K562 (cell line): Measurements from ENCODE around the gene PEX10.

Experiments
- CTBP1 ChIP-seq: fragments of 450-650 bp; IDR thresholded peaks from 2 replicates; pipeline ENCODE4 v1.6.1; 2016; ENCODE audit warnings: borderline replicate concordance
- HNRNPUL1 ChIP-seq: fragments of 200-400 bp; formaldehyde crosslinking; IDR thresholded peaks from 2 replicates; pipeline ENCODE4 v1.6.1; 2017; ENCODE audit warnings: low read length
- LARP7 ChIP-seq: fragments of 450-650 bp; IDR thresholded peaks from 2 replicates; pipeline ENCODE4 v1.6.1; 2016
- RERE ChIP-seq: sonication (generic); formaldehyde crosslinking; IDR thresholded peaks from 2 replicates; pipeline ENCODE4 v1.8.0; 2023; ENCODE audit warnings: missing genetic modification reagents, mild to moderate bottlenecking, borderline replicate concordance
- ZBTB7A ChIP-seq: IDR thresholded peaks from 2 replicates; pipeline ENCODE4 v1.6.1; 2011; ENCODE audit warnings: low read depth, mild to moderate bottlenecking, low read length, moderate library complexity, borderline replicate concordance; ENCODE audit not compliant: control insufficient read depth

GRCh38 chr1:2375246-2375922 is 37.0 kb downstream of the PEX10 start:
- TF ChIP-seq CTBP1 (no peak), HNRNPUL1 (no peak), RERE (CRISPR knock-in tag) (no peak), ZBTB7A (no peak), LARP7 (no peak)
